Measurements from ENCODE around the gene STAMBPL1. TPM values are rescaled to one million over a fixed set of nuclear protein-coding genes. Genes with fewer than 3 reads are reported as not detected.

STAMBPL1 gene
- total RNA-seq, 1 experiment from 2014 or later: 25.2 TPM

DNA sequence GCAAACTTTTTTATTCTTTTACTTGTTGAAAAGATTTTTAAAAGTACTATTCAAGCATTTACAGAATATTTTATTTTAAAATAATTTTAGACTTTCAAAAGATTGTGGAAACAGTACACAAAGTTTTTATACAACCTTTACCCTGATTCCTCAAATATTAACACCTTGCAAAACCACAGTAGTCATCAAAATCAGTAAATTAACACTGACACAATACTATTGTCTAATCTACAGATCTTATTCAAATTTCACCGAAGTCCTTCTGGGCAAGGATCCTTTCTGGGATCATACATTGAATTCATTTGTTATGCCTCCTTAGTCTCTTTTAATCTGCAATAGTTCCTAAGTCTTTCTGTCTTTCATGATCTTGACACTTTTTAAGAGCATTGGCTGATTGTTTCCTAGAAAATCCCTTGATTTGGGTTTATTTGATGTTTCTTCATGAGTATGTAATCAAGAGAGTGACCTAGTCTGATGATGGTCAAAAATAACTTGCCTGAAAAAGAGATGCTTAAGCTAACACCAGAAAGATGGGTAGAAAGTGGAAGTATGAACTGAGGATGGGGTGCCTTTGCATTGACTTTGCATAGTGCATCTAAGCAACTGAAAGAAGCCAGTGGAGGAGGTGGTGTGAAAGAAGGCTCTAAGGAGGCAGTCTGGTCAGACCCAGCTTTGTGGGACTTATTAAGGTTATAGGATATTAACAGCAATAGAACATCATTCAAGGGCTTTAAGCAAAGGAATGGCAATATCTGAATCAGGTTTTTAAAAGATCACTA is 9.7 kb downstream of the STAMBPL1 start:
- POLR2A ChIA-PET: no interaction called here
- DNase-seq (ENCODE audit: low read depth, low spot score) (no peak), ATAC-seq (no peak)
- TF ChIP-seq TCF7L2 (IDR thresholded peaks at IDR 0.05; ENCODE audit: low read depth, low read length): no peak
- no peak for TF ChIP-seq REST (IDR thresholded peaks at IDR 0.05; ENCODE audit: insufficient read depth in 1 of 2, low read depth in 2 of 2, low read length in 1 of 2)
- TF ChIP-seq, protein P1, sequence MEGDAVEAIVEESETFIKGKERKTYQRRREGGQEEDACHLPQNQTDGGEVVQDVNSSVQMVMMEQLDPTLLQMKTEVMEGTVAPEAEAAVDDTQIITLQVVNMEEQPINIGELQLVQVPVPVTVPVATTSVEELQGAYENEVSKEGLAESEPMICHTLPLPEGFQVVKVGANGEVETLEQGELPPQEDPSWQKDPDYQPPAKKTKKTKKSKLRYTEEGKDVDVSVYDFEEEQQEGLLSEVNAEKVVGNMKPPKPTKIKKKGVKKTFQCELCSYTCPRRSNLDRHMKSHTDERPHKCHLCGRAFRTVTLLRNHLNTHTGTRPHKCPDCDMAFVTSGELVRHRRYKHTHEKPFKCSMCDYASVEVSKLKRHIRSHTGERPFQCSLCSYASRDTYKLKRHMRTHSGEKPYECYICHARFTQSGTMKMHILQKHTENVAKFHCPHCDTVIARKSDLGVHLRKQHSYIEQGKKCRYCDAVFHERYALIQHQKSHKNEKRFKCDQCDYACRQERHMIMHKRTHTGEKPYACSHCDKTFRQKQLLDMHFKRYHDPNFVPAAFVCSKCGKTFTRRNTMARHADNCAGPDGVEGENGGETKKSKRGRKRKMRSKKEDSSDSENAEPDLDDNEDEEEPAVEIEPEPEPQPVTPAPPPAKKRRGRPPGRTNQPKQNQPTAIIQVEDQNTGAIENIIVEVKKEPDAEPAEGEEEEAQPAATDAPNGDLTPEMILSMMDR (IDR thresholded peaks at IDR 0.05): no peak
- no peak for TF ChIP-seq SIN3A (IDR thresholded peaks at IDR 0.05; ENCODE audit: borderline replicate concordance, insufficient read depth, low read depth, low read length)
- TF ChIP-seq POLR2AphosphoS5 (IDR thresholded peaks at IDR 0.05; ENCODE audit: low read depth, low read length): no peak
- in situ Hi-C loops (cut with HindIII; ENCODE audit: low pct_unique_long_range_greater_than_20kb, low sequenced_read_pairs): no loop called here
- peaks cover 52% of the 10 kb centered on the region for H3K4me1 ChIP-seq (ENCODE audit: control insufficient read depth, insufficient read depth, low read length)
- no peaks in the 10 kb centered on the region for H3K9me3 ChIP-seq (ENCODE audit: control insufficient read depth, insufficient read depth, low read depth, low read length)
- no peaks in the 10 kb centered on the region for H3K27me3 ChIP-seq (ENCODE audit: control insufficient read depth, insufficient read depth, low read length)
- no peak overlapping the region for H3K4me3 ChIP-seq (ENCODE audit: low read depth in 2 of 2, low read length in 2 of 2)
- CTCF ChIA-PET: no interaction called here
- H3K27ac ChIP-seq (ENCODE audit: low read length): peak overlapping the region; percentile 49; the same call in 1 of the 2 replicates
- intact Hi-C loops (cut with micrococcal nuclease; ENCODE audit: unreplicated experiment): no loop called here
- no peaks in the 10 kb centered on the region for H3K36me3 ChIP-seq (ENCODE audit: control insufficient read depth, insufficient read depth, low read length)
- no TSS peak for BruUV-seq (replicated peaks)

GRCh38 chr10:88890681-88891381 is 10.8 kb downstream of the STAMBPL1 start:
- ATAC-seq (no peak), DNase-seq (ENCODE audit: low read depth, low spot score) (no peak)
- intact Hi-C loops (cut with micrococcal nuclease; ENCODE audit: unreplicated experiment): no loop called here
- BruUV-seq (replicated peaks): no TSS peak
- Histone ChIP-seq H3K4me1 (ENCODE audit: control insufficient read depth, insufficient read depth, low read length) (peaks cover 52% of the 10 kb centered on the region), H3K27me3 (ENCODE audit: control insufficient read depth, insufficient read depth, low read length) (no peaks in the 10 kb centered on the region), H3K9me3 (ENCODE audit: control insufficient read depth, insufficient read depth, low read depth, low read length) (no peaks in the 10 kb centered on the region), H3K27ac (ENCODE audit: low read length) (peak overlapping the region; percentile 36; the same call in 1 of the 2 replicates), H3K36me3 (ENCODE audit: control insufficient read depth, insufficient read depth, low read length) (no peaks in the 10 kb centered on the region), H3K4me3 (ENCODE audit: low read depth in 2 of 2, low read length in 2 of 2) (no peak overlapping the region)
- TF ChIP-seq SIN3A (IDR thresholded peaks at IDR 0.05; ENCODE audit: borderline replicate concordance, insufficient read depth, low read depth, low read length): no peak
- TF ChIP-seq POLR2AphosphoS5 (IDR thresholded peaks at IDR 0.05; ENCODE audit: low read depth, low read length): no peak
- TF ChIP-seq, protein P1 (IDR thresholded peaks at IDR 0.05): no peak
- no peak for TF ChIP-seq REST (IDR thresholded peaks at IDR 0.05; ENCODE audit: insufficient read depth in 1 of 2, low read depth in 2 of 2, low read length in 1 of 2)
- no peak for TF ChIP-seq TCF7L2 (IDR thresholded peaks at IDR 0.05; ENCODE audit: low read depth, low read length)
- in situ Hi-C loops (cut with HindIII; ENCODE audit: low pct_unique_long_range_greater_than_20kb, low sequenced_read_pairs): no loop called here
- CTCF ChIA-PET: no interaction called here
- POLR2A ChIA-PET: no interaction called here
